Thyroid gland (tissue), 4 donors: ENCODE data around the gene SLC13A5.

Experiments
- CTCF ChIP-seq, 6 experiments: fragments of 200-600 bp in 3 of 6; fragments of 450-650 bp in 3 of 6; sonication (generic) in 3 of 6; IDR thresholded peaks; one replicate each; pipeline ENCODE4 v1.5.1; 2016 to 2019; ENCODE audit warnings: antibody characterized with exemption in 6 of 6, mild to moderate bottlenecking in 2 of 6, inconsistent platforms in 1 of 6, moderate library complexity in 1 of 6
- POLR2A ChIP-seq, 2 donors: fragments of 450-650 bp; IDR thresholded peaks; one replicate each; pipeline ENCODE4 v1.6.1; 2017; ENCODE audit warnings: antibody characterized with exemption in 2 of 2, mild to moderate bottlenecking in 2 of 2, moderate library complexity in 1 of 2

GRCh38 chr17:6706996-6707395 is 6.2 kb downstream of the SLC13A5 start:
- TF ChIP-seq CTCF (IDR thresholded peaks at IDR 0.05) (no peak), POLR2A (IDR thresholded peaks at IDR 0.05) (no peak)
